ENCODE data around the gene ACE. TPM values are rescaled to one million over a fixed set of nuclear protein-coding genes. Genes with fewer than 3 reads are reported as not detected.

Gene ACE
- total RNA-seq, result under 1 TPM; 0.51 to 0.80 TPM

GRCh38 chr17:63476854-63477479 lies at the start of gene ACE:
ACE (plus strand) TSS chr17:63477061; CDS start chr17:63477095, 34 bp downstream.
- CTCF ChIA-PET, result interaction anchor here (1.5 to 6.2 kb wide), 5 partner anchors 30 to 135 kb away, joined by 4 to 107 read pairs (median 11); partner anchors contain the start of gene CYB561
- POLR2A ChIA-PET, result interaction anchor here (0.5 to 1.3 kb wide), 4 partner anchors 31 to 919 kb away, joined by 3 to 5 read pairs (median 4); partner anchors contain the start of gene CYB561

DNA sequence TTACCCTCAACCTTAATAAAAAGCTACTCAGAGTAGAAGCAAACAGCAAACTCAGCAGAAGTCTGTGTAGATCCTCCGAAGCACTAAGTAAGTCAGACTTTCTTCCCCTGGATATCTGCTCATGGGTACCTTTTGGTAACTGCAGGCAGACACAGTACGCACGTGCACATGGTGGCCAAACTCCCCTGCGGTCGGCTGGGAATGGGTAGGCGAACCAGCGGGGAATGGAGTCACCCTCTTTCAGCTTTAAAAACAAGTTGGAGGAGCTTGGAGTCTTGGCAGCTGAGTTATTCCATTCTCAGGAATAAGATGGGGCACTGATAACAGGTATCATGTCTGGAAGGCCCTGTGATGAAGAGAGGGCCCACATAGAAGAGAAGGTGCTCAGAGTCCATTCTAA lies 47.1 kb upstream of the ACE start:
- POLR2A ChIA-PET, result interaction anchor here (0.9 kb wide), 1 partner anchor 48 kb away, joined by 4 read pairs; no protein-coding TSS in a partner anchor

DNA sequence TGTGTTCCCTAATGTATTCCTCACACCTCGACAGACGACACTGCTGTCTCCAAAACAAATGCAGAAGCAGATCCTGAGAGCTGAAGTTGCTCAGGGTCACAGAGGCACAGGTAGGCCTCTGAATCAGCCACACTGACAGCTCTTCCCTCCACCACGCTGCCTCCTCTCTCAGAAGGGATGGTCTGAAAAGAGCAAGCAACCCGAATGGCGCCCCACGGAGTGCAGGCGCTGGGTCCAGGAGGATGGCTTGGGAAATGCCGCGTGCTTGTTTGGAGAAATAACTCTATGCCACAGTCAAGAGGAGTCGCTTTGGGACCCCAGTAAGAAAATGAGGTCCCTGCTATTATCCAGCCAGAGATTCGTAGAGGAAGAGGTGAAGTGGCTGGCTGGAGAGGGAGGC lies 46.6 kb upstream of the ACE start:
- ChIA-PET POLR2A (interaction anchor here (0.9 kb wide), 1 partner anchor 47 kb away, joined by 4 read pairs; no protein-coding TSS in a partner anchor), CTCF (interaction anchor here (0.6 to 0.7 kb wide), 2 partner anchors 181 to 431 kb away, joined by 3 to 7 read pairs; no protein-coding TSS in a partner anchor)

More for the DNA sequence above, 47.1 kb upstream of the ACE start:
- CTCF ChIA-PET, result interaction anchor here (0.6 to 7.0 kb wide), 3 partner anchors 24 to 182 kb away, joined by 3 to 107 read pairs (median 4); partner anchors contain the start of gene ACE

DNA sequence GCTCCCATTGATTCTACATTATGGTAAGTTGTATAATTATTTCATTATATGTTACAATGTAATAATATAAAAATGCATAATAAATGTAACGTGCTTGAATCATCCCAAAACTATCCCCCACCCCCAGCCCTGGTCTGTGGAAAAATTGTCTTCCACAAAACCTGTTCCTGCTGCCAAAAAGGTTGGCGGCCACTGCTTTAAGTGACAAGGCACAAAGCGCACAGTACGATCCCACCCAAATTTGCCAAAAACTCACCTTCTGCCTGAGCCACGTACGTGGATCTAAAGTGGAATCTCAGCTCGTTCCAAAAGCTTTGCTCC lies 45.3 kb upstream of the ACE start:
- POLR2A ChIA-PET, result interaction anchor here (0.6 kb wide), 1 partner anchor 838 kb away, joined by 3 read pairs; no protein-coding TSS in a partner anchor
- CTCF ChIA-PET, result interaction anchor here (1.0 to 2.1 kb wide), 5 partner anchors 13 to 179 kb away, joined by 3 to 7 read pairs (median 4); partner anchors contain the start of gene DCAF7

DNA sequence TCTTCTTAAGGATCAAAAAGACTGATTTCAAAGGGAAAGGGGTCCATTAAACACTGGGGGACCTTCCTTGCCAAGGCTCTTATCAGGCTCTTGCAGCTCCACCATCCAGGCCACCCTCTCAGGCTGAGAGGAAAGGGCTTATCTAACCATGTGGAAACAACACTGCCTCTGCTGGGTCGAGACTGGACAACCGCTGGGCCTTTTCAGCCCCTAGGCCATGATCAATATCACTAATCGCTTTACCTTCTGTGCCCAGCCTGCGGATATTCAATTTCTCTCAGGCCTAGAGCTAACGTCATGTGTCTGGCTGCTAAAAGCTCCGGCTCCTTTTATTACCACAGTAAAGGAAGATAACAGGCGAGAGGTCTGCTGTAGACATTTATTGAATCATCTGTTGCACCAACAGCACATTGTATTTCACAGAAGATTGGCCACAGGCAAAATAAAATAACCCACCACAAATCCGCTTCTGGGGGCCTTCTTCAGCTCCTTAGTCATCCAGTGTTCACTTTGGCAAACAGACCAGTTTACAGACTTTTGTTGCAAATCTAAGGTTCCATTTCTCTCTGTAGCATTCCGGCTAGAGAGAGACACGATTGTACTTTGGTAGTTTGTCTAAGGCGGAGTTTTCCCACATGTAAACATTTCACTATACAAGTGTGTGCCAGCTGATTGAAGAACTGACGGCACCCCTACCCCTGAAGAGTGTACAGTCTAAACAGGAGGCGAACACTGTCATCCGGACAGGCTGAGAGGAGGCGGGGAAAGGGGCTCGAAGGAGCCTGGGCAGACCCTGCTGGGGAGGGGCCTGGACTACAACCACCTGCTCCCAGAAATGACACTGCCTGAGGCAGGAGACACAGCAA lies 44.7 kb upstream of the ACE start:
- CTCF ChIA-PET, result interaction anchor here (1.0 to 2.1 kb wide), 5 partner anchors 12 to 178 kb away, joined by 3 to 7 read pairs (median 4); partner anchors contain the start of gene DCAF7
- POLR2A ChIA-PET, result interaction anchor here (0.6 kb wide), 1 partner anchor 839 kb away, joined by 3 read pairs; no protein-coding TSS in a partner anchor

DNA sequence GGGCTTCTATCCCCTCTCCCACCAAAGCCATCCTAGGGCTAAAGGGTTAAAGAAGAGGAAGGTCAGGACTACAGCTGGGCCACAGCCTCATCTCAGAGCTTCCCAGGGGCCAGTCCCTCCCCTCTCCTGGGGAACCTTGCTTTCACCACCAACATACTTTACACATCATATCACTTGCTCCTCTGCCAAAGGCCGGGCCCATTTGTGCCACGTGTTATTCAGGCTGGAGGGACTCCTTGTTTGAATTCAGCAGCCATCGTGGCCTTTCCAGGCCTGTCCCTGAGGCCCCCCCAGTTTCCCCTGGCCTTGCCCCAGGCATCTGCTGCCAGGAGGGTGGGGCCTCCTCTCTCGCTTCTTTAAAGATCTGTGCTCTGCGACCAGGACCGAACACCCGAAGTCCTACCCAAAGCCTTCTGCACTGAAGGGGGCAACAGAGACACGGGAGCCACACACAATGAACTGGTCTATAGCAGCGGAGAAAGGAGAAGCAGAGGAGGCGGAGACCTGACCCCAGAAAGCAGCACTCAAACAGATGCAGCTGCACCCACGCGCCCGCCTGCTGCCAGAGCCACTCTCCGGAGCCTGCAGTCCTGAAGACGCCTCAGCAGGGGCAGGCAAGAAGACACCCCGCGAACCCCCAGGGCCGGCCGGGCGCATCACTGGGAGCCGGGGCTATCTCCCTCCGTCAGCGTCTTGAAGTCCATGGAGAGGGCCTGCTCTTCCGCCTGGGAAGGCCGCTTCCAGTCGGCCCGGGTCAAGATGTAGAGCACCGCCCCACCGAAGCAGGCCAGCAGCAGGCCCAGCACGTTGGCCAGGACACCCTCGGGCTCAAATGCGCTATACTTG lies 42.9 kb upstream of the ACE start:
- POLR2A ChIA-PET, result interaction anchor here (0.9 kb wide), 1 partner anchor 12 kb away, joined by 4 read pairs; the partner anchor contains the start of gene CYB561
- CTCF ChIA-PET, result interaction anchor here (0.6 to 4.1 kb wide), 8 partner anchors 8 to 178 kb away, joined by 3 to 30 read pairs (median 6); partner anchors contain the start of genes ACE and CYB561

GRCh38 chr17:63434951-63435571 lies 41.8 kb upstream of the ACE start:
- ChIA-PET POLR2A (interaction anchor here (0.5 to 0.9 kb wide), 3 partner anchors 11 to 186 kb away, joined by 3 to 5 read pairs (median 4); partner anchors contain the start of gene CYB561), CTCF (interaction anchor here (0.6 to 4.1 kb wide), 10 partner anchors 9 to 340 kb away, joined by 3 to 30 read pairs (median 5); partner anchors contain the start of gene ACE)

DNA sequence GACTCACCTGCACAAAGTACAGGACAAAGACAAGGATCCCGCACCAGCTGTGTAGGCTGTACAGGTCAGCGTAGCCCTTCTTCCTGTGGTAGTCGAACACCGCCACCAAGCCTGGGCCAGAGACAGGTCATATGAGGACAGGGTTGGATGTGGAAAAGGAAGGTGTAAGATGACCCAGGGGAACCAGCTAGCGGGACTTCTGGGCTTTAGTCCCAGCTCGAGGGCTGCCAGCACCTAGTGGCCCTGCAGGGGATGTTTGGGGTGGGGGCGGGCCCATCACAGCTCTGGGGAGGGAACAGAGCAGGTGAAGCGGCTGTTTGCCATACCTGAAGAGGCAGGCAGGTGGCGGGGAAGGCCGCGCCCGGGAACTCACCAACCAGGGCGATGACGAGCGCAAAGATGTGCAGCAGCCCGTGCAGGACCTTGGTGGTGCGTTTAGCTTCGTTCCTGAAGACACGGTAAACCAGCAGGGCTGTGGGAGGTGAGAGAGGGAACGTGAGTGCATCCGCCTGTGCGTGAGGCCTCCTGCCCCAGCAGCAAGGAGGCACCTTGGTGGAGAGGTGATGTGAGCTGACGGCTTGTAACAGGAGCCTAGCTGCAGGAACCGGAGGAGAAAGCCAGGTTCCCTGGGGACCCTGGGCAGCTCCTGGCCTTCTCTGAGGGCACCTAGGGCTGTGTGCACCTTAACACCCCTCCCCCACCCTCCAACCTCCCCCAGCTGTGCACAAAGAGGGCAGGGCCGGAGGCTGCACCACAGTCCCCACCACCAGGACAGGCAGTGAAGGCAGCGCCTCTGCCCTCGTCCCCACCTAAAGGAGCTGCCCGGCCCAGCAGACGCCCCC lies 41.0 kb upstream of the ACE start:
- POLR2A ChIA-PET, result interaction anchor here (0.7 kb wide), 1 partner anchor 260 kb away, joined by 3 read pairs; no protein-coding TSS in a partner anchor
- CTCF ChIA-PET, result interaction anchor here (0.6 to 4.1 kb wide), 13 partner anchors 8 to 185 kb away, joined by 3 to 30 read pairs (median 4); partner anchors contain the start of gene ACE

DNA sequence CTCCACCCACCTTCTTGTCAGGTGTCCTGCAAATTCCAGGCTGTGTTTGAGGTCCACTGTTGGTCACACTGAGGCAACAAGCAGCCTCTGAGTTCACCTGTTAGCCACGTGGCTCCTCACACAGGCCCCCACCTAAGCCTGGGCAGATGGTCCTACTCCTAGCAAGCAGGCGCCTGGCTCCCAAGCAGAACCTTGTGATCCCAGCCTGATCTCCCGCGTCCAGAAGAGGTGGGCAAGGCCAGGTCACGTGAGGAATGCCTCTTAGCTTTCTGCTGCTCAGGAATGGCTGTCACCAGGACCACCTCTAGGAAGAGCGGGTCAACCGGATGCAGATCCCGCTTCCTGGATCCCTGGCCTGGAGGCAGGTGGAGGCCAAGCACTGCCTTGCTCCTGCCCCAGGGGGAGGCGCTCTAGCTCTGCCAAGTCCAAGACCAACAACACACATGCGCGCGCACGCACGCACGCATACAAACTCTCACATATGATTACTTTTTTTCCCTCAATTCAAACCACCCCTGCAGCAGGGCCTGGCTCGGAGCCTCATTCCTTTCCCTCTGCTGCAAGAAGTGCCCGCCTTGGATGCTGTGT lies 40.2 kb upstream of the ACE start:
- POLR2A ChIA-PET, result no interaction called here
- CTCF ChIA-PET, result interaction anchor here (0.6 to 4.1 kb wide), 6 partner anchors 9 to 185 kb away, joined by 3 to 30 read pairs (median 6); no protein-coding TSS in a partner anchor

GRCh38 chr17:63437287-63438091 lies 39.4 kb upstream of the ACE start:
- CTCF ChIA-PET, result interaction anchor here (1.5 to 4.1 kb wide), 2 partner anchors 12 to 41 kb away, joined by 7 to 30 read pairs; no protein-coding TSS in a partner anchor
- POLR2A ChIA-PET, result no interaction called here

- POLR2A ChIA-PET, result no interaction called here
These were observed 38.5 kb upstream of the ACE start for GRCh38 chr17:63438092-63439051.

GRCh38 chr17:63439687-63440086 lies 37.2 kb upstream of the ACE start:
- POLR2A ChIA-PET, result no interaction called here

More at GRCh38 chr17:63438092-63439051, 38.5 kb upstream of the ACE start:
- CTCF ChIA-PET, result interaction anchor here (1.2 to 4.1 kb wide), 2 partner anchors 10 to 13 kb away, joined by 3 to 30 read pairs; no protein-coding TSS in a partner anchor

DNA sequence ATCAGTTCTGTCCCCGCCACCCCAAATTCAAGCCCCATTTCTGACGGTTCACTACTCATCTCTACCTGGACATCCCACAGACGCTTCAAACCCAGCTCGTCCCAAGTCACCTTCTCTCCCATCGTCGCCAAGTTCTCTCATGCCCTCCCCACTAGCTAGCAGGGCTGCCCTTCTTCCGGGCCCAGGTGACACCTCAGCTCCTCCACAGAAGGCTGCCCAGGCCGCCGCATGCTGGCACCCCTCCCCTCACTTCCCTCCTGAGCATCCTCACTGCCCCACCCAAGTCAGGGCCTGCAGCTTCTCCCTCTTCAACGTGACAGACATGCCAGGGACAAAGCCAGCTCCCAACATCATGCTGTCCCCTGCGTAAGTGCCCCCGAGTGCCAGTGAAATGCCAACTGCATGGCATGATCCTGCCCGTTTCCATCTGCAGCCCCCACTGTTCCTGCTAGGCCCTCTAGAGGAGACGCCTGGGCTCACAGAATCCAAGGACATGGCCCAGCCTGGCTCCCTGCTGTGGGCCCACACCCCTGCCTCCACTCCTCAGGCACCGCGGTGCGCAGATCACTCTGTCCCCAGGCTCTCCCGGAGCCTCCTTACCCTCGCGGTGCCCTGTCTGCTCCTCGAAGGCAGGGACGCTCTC lies 36.6 kb upstream of the ACE start:
- CTCF ChIA-PET, result interaction anchor here (3.0 kb wide), 1 partner anchor 15 kb away, joined by 16 read pairs; no protein-coding TSS in a partner anchor
- POLR2A ChIA-PET, result no interaction called here

More at GRCh38 chr17:63439687-63440086, 37.2 kb upstream of the ACE start:
- CTCF ChIA-PET, result interaction anchor here (3.0 kb wide), 1 partner anchor 14 kb away, joined by 16 read pairs; no protein-coding TSS in a partner anchor

DNA sequence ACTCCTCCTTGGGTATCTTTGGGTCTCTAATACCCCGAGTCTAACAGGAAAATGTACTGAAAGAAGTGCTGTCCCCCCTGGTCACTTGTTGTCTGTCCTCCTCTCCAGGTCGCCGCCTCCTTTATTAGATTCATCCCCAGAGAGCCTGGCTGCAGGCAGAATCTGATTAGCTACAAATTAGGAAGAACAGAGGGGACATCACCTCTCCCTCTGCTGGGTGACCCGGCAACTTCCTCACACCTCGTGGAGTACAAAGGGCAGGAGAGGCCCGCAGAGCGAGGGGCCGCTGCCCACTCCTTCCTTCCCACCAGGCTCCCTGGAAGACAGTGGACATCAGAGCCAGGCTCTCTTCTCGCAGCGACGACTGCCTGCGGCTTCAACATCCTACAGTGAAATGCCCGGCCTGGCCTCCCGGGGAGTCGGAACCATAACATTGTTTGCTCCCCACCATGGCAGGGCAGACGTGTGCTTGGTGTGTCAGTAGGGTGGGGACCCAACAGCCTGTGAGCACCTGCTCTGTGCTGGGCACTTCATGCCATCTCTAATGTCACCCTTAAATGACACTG lies 36.0 kb upstream of the ACE start:
- ChIA-PET CTCF (interaction anchor here (3.0 kb wide), 1 partner anchor 15 kb away, joined by 16 read pairs; no protein-coding TSS in a partner anchor), POLR2A (no interaction called here)
